Astrocyte of the cerebellum (primary cell): ENCODE results near the gene PANK3.
A peak's percentile ranks its signal among the peaks of the same experiment; 100 is the strongest.

Experiments used
- DNase-seq: peaks from one replicate; pipeline ENCODE4 v3.0.0-alpha.2; 2011; ENCODE audit warnings: low read depth
- H3K4me3 ChIP-seq: 2 replicates; pipeline ENCODE4 v1.5.1; 2011; ENCODE audit warnings: mild to moderate bottlenecking, low read depth, low read length, moderate library complexity
- in situ Hi-C: cut with HindIII; loops from 2 replicates; pipeline ENCODE4 v1.10.0; 2017; ENCODE audit warnings: low sequenced_read_pairs
- TF ChIP-seq, protein P1 (sequence below): IDR thresholded peaks from 2 replicates; pipeline ENCODE4 v1.5.1; 2012; ENCODE audit warnings: low read length, low read depth, moderate library complexity, mild to moderate bottlenecking; ENCODE audit errors: missing control alignments

The PANK3 gene

DNA sequence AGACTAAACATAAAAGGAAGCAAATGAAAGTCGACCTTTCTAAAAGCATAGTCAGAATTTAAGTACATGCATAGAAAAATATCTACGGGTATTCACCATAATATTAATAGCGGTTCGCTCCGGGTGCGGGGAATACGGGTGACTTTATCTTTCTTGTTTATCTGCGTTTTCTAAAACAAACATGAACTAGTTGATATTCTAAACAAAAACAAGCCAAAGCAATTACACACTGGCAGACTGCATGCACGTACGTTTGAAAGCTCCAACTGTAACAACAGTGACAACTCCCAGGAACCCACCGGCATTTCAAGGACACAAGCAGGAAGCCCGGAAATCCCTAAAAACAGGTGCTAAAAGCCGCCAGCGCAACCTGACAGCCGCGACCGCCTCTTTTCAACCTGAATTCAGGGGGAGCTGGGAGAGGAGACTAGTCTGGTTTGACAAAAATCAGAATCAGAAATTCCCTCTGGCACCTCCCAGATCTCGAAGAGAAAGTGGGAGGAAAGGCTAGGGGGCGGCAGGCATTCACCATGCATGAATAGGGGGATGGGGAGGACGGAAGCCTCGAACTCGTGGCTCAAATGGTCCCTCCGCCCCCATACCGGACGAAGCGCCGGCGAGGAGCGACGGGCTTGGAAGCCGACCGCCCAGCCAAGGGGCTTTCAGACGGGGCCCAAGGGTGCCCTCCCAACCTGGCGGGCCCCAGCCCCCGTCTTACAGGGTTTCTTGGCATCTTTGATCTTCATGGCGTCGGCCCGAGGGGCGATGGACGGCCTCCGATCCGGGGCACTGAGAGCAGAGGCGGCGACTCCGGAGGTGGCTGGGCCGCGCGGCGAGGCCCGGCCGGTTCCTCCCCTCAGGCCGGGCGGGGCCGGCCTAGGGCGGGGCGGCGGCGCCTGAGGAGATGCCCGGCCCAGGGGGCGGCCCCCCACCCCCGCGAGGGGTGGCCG, at the start of gene PANK3:
PANK3 (minus strand) TSS at position 831 of the 950 bp plus-strand sequence; CDS start at position 746, 85 bp downstream.
- peak; percentile 22 for DNase-seq
- in situ Hi-C loops = no loop called here
- TF ChIP-seq, protein P1, sequence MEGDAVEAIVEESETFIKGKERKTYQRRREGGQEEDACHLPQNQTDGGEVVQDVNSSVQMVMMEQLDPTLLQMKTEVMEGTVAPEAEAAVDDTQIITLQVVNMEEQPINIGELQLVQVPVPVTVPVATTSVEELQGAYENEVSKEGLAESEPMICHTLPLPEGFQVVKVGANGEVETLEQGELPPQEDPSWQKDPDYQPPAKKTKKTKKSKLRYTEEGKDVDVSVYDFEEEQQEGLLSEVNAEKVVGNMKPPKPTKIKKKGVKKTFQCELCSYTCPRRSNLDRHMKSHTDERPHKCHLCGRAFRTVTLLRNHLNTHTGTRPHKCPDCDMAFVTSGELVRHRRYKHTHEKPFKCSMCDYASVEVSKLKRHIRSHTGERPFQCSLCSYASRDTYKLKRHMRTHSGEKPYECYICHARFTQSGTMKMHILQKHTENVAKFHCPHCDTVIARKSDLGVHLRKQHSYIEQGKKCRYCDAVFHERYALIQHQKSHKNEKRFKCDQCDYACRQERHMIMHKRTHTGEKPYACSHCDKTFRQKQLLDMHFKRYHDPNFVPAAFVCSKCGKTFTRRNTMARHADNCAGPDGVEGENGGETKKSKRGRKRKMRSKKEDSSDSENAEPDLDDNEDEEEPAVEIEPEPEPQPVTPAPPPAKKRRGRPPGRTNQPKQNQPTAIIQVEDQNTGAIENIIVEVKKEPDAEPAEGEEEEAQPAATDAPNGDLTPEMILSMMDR = no peak
- peak within 1 kb of the TSS; percentile 96 for H3K4me3 ChIP-seq

DNA sequence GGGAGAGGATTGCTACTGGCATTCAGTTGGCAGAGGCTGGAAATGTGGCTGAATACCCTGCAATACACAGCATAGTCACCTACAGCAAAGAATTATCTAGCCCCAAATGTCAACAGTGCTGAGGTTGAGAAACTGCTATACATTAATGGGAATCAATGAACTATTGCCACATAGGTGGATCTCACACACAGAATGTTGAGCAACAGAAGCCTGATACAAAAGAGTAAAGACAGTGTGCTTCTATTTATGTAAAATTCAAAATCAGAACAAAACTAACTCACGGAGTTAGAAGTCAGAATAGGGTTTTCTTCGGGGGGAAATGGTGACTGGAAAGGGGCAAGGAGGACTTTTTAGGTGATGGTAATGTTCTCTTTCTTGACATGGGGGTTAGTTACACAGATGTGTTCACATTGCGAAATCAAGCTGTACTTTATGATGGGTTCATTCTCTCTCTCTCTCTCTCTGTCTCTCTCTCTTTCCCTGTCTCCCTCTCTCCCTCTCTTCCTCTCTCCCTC, 45.7 kb upstream of the PANK3 start:
- in situ Hi-C loops = no loop called here
- TF ChIP-seq, protein P1 = no peak
- no peak for DNase-seq
- H3K4me3 ChIP-seq = no peak overlapping the region

DNA sequence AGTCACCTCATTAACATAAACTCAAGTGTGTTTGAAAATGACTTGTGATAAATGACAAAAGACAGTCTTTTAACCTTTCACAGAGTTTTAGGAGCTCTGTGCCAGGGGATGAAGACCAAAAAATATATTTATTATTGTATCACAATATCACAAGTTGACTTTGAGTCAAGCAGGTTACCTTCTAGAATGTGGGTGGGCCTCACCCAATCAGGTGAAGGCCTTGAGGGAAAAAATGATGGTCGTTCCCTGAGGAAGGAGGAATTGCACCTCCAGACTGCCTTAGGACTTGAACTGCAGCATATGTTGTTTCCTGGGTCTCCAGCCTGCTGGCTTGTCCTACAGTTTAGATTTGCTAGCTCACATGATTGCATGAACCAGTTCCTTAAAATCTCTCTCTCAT, 41.6 kb upstream of the PANK3 start:
- TF ChIP-seq, protein P1 = no peak
- H3K4me3 ChIP-seq = no peak overlapping the region
- DNase-seq = no peak
- in situ Hi-C loops = no loop called here

DNA sequence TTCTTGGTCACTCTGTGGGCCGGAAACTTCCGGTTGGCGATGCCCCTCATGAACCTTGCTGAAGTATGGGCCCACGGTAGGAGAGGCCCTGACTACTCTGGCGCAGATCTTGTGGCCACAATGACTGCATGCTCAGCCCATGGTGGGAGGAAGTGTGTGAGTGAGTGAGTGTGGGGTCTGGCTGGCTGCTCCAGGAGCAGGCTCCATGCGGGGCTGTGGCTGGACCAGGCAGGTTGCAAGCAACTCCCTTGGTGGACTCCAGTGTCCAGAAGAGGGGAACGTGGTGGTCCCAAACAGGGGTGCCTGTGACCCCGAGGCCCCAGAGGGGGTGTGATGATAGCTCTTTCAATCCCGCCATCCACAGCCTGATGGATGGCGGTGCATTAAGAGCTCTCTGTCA, 35.5 kb upstream of the PANK3 start:
- TF ChIP-seq, protein P1 = no peak
- DNase-seq = no peak
- in situ Hi-C loops = no loop called here
- no peak overlapping the region for H3K4me3 ChIP-seq

DNA sequence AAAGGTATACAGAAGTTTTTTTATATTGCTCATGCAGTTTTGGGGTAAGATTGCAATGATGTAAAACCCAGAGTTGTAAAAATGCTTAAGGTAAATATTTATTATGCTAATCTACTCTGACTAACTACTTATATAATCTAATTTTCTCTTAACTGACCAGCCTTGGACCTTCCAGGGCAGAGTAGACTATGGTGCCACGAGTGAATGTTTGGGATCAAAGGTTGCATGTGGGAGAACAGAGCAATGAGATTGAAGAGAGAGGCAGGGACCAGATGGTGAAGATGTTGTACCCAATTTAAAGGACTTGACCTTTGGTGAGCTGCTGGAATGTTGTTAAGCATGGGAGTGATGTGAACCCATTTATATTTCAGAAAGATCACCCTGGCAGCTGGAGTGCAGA, 34.8 kb upstream of the PANK3 start:
- in situ Hi-C loops = no loop called here
- DNase-seq = no peak
- TF ChIP-seq, protein P1 = no peak
- H3K4me3 ChIP-seq = no peak overlapping the region

DNA sequence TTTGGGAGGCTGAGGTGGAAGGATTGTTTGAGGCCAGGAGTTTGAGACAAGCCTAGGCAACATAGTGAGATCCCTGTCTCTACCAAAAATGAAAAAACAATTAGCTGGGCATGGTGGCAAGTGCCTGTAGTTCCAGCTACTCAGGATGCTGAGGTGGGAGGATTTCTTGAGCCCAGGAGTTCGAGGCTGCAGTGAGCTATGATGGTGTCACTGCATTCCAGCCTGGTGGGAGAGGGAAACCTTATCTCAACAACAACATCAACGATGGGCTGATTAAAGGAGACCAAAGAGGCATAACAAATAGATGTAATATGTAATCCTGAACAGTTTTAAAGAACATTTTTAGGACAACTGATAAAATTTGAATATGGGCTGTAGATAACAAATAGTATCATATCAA, 34.2 kb upstream of the PANK3 start:
- no peak overlapping the region for H3K4me3 ChIP-seq
- in situ Hi-C loops = no loop called here
- no peak for DNase-seq
- TF ChIP-seq, protein P1 = no peak
